ENCODE measurements around the gene SDHA.
"Not testable (repeated sequence)": the region's sequence is repeated elsewhere in the genome, so short reads cannot be mapped to it uniquely, and the experiment has no call there.

Gene SDHA

GRCh38 chr5:186091-187041, 31.8 kb upstream of the SDHA start:
- DNase-seq, result no peak

- no peak for DNase-seq
Observed at GRCh38 chr5:187042-187431, 31.1 kb upstream of the SDHA start.

GRCh38 chr5:187617-188451, 30.3 kb upstream of the SDHA start:
- DNase-seq, result no peak

GRCh38 chr5:188488-189481, 29.3 kb upstream of the SDHA start:
- DNase-seq, result peak; percentile 92

- no peak for DNase-seq
Observed at GRCh38 chr5:189486-189885, 28.6 kb upstream of the SDHA start.

GRCh38 chr5:189976-190365, 28.1 kb upstream of the SDHA start:
- no peak for DNase-seq

- no peak for DNase-seq
Observed at GRCh38 chr5:190366-191035, 27.6 kb upstream of the SDHA start.

GRCh38 chr5:191036-191948, 26.8 kb upstream of the SDHA start, which contains the start of gene LRRC14B:
LRRC14B (plus strand) TSS chr5:191495; CDS start chr5:191539, 44 bp downstream.
- no peak for DNase-seq

GRCh38 chr5:191949-192690, 26.0 kb upstream of the SDHA start:
- no peak for DNase-seq

GRCh38 chr5:192691-192969, 25.5 kb upstream of the SDHA start:
- no peak for DNase-seq

- DNase-seq, result no peak
Observed at GRCh38 chr5:192970-193831, 24.9 kb upstream of the SDHA start.

GRCh38 chr5:194102-194501, 24.0 kb upstream of the SDHA start:
- no peak for DNase-seq

- no peak for DNase-seq
Observed at GRCh38 chr5:194603-195209, 23.4 kb upstream of the SDHA start.

- DNase-seq, result no peak
Observed at GRCh38 chr5:195401-196160, 22.5 kb upstream of the SDHA start.

GRCh38 chr5:196350-196749, 21.8 kb upstream of the SDHA start:
- no peak for DNase-seq

- DNase-seq, result not testable (repeated sequence)
Observed at GRCh38 chr5:197031-197430, 21.1 kb upstream of the SDHA start.

GRCh38 chr5:197892-198489, 20.1 kb upstream of the SDHA start:
- no peak for DNase-seq
